ENCODE data around the gene CHRM5. TPM values are rescaled to one million over a fixed set of nuclear protein-coding genes. Genes with fewer than 3 reads are reported as not detected.

CHRM5 gene
- total RNA-seq, 1 experiment from 2014 or later = not detected

GRCh38 chr15:33980159-33980558 is 11.9 kb downstream of the CHRM5 start (continued):
- TF ChIP-seq TCF7L2 (IDR thresholded peaks at IDR 0.05; ENCODE audit: borderline replicate concordance, extremely low read depth, insufficient read depth, insufficient read length) = no peak
- no peak for TF ChIP-seq MAX (IDR thresholded peaks at IDR 0.05)
- TF ChIP-seq SIN3A (IDR thresholded peaks at IDR 0.05; ENCODE audit: low read depth) = no peak

- Histone ChIP-seq H3K9me3 (ENCODE audit: control insufficient read depth in 1 of 2, insufficient read depth in 1 of 2, low read depth in 1 of 2, low read length in 2 of 2) (no peaks in the 10 kb centered on the region), H4K20me1 (ENCODE audit: insufficient read depth) (no peaks in the 10 kb centered on the region), H3K9me2 (ENCODE audit: insufficient read depth) (no peaks in the 10 kb centered on the region), H3K4me2 (ENCODE audit: low read length) (no peak overlapping the region), H3K9ac (ENCODE audit: low read length) (no peak overlapping the region), H3K36me3 (ENCODE audit: control insufficient read depth in 1 of 2, insufficient read depth in 2 of 2, low read length in 2 of 2) (no peaks in the 10 kb centered on the region), H3K4me3 (replicated peaks in 1 of 2; ENCODE audit: low read depth in 1 of 2, low read length in 2 of 2) (no peak overlapping the region), H3K27ac (ENCODE audit: low read depth, low read length) (no peak overlapping the region), H3K79me2 (ENCODE audit: insufficient read depth, low read length) (no peaks in the 10 kb centered on the region), H2AFZ (ENCODE audit: low read depth, low read length, poor library complexity, severe bottlenecking) (no peak overlapping the region), H3K4me1 (ENCODE audit: control insufficient read depth in 1 of 2, insufficient read depth in 2 of 2, low read length in 2 of 2) (no peaks in the 10 kb centered on the region), H3K27me3 (ENCODE audit: insufficient read depth, low read length) (no peaks in the 10 kb centered on the region)
- ChIA-PET POLR2A (no interaction called here), RAD21 (ENCODE audit: low non-redundant PET in 1 of 2, low total read pairs in 2 of 2, uncharacterized antibody in 2 of 2, unreplicated experiment in 2 of 2) (no interaction called here), CTCF (no interaction called here)
- BruUV-seq (replicated peaks) = no TSS peak
- DNase-seq (ENCODE audit: low read depth, low spot score) = no peak
- intact Hi-C loops (cut with micrococcal nuclease) = no loop called here
- ATAC-seq = no peak
- no peak for TF ChIP-seq FOSL1 (IDR thresholded peaks at IDR 0.05; ENCODE audit: low read depth)
- no peak for TF ChIP-seq JUND (IDR thresholded peaks at IDR 0.05)
- no peak for TF ChIP-seq CEBPB (IDR thresholded peaks at IDR 0.05; ENCODE audit: low read depth)
- TF ChIP-seq ZNF274 (IDR thresholded peaks at IDR 0.05; ENCODE audit: low read depth, low read length) = no peak
- TF ChIP-seq TCF7L2 (IDR thresholded peaks at IDR 0.05; ENCODE audit: borderline replicate concordance, extremely low read depth, insufficient read depth, insufficient read length) = no peak
- no peak for TF ChIP-seq EGR1 (IDR thresholded peaks at IDR 0.05; ENCODE audit: low read depth)
- no peak for TF ChIP-seq ZFX (IDR thresholded peaks at IDR 0.05)
- no peak for TF ChIP-seq SP1 (IDR thresholded peaks at IDR 0.05; ENCODE audit: low read depth)
- no peak for TF ChIP-seq SRF (IDR thresholded peaks at IDR 0.05; ENCODE audit: low read depth)
- TF ChIP-seq REST (IDR thresholded peaks at IDR 0.05; ENCODE audit: low read depth) = no peak
- no peak for TF ChIP-seq SIN3A (IDR thresholded peaks at IDR 0.05; ENCODE audit: low read depth)
- no peak for TF ChIP-seq ELF1 (IDR thresholded peaks at IDR 0.05; ENCODE audit: borderline replicate concordance, low read depth)
Measured at GRCh38 chr15:33982516-33982915, 14.2 kb downstream of the CHRM5 start.
